DND-41 (cell line): ENCODE results near the gene NR1D1.

Source experiments
- EZH2 ChIP-seq: IDR thresholded peaks from 3 replicates; pipeline ENCODE4 v1.6.1; 2012; ENCODE audit warnings: borderline replicate concordance, low read depth, mild to moderate bottlenecking, moderate library complexity, low read length, inconsistent platforms; ENCODE audit not compliant: severe bottlenecking
- TF ChIP-seq, protein P1 (sequence below): IDR thresholded peaks from 2 replicates; pipeline ENCODE4 v1.5.1; 2012; ENCODE audit warnings: borderline replicate concordance, low read length, moderate library complexity, mild to moderate bottlenecking; ENCODE audit not compliant: poor library complexity, severe bottlenecking; ENCODE audit errors: extremely low read depth

DNA sequence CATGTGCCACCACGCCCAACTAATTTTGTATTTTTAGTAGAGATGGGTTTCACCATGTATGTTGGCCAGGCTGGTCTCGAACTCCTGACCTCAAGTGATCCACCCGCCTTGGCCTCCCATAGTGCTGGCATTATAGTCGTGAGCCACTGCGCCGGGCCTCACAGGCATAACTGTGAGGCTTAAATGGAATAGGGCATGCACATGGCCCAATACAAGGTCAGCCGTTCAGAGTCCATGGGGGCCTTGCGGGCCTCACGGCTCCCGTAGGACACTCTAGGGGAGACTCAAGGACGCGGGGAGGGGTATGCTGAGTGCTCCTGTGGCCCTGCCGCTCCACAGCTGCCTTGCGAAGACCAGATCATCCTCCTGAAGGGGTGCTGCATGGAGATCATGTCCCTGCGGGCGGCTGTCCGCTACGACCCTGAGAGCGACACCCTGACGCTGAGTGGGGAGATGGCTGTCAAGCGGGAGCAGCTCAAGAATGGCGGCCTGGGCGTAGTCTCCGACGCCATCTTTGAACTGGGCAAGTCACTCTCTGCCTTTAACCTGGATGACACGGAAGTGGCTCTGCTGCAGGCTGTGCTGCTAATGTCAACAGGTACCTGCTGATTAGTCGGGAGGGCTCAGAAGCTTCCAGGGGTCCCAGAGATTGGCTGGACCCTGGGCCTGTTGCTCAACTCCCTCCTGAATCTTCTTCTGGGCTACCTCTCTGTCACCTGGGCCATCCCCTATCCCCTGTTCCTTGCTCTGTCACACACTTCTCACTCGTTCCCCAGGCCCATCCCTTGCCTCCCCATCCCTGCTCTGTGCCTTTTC is 12.3 kb downstream of the NR1D1 start:
- TF ChIP-seq, protein P1, sequence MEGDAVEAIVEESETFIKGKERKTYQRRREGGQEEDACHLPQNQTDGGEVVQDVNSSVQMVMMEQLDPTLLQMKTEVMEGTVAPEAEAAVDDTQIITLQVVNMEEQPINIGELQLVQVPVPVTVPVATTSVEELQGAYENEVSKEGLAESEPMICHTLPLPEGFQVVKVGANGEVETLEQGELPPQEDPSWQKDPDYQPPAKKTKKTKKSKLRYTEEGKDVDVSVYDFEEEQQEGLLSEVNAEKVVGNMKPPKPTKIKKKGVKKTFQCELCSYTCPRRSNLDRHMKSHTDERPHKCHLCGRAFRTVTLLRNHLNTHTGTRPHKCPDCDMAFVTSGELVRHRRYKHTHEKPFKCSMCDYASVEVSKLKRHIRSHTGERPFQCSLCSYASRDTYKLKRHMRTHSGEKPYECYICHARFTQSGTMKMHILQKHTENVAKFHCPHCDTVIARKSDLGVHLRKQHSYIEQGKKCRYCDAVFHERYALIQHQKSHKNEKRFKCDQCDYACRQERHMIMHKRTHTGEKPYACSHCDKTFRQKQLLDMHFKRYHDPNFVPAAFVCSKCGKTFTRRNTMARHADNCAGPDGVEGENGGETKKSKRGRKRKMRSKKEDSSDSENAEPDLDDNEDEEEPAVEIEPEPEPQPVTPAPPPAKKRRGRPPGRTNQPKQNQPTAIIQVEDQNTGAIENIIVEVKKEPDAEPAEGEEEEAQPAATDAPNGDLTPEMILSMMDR = no peak
- TF ChIP-seq EZH2 = no peak
